Activated CD8-positive, alpha-beta memory T cell treated with anti-CD3 and anti-CD28 coated beads for 1 hour (primary cell): ENCODE measurements around the gene NEUROD2.
"Not testable (repeated sequence)": the region's sequence is repeated elsewhere in the genome, so short reads cannot be mapped to it uniquely, and the experiment has no call there.

Experiments used
- DNase-seq, 2 donors: peaks; one replicate each; pipeline ENCODE4 v3.0.0-alpha.2; 2020; ENCODE audit warnings: low read depth in 1 of 2; ENCODE audit errors: extremely low read depth in 1 of 2

NEUROD2 gene

DNA sequence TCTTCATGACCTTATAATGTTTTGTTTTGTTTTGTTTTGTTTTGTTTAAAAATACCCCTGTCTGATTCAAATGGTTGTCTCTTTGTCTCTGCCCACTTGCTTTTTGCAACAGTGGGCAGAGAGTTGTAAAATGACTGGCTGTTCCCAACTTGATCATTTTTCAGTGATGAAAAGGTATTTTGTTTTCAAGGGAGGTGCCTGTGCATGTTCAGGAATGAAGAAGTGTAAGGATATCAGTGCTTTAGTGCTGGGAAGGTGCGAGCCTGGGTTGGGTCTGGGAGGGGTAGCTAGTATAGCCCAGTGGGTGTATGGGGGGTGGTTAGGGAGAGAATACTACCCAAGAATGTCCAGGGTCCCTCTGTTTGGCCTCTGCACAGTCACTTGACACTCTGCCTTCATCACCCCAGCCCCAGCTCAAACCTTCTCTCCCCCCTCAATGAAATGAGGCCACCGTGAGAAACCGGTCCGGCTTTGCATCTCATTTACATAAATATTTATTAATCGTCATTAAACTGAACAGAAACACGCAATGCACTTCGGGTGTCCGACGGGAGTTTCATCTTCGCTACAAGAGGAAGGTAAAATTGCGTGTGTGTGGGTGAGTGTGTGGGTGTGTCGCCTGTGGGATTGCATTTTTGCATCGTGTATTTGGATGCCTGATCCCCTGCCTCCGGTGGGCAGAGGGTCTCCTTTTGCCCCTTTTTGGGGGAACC lies 4.3 kb downstream of the NEUROD2 start:
- DNase-seq, result no peak

DNA sequence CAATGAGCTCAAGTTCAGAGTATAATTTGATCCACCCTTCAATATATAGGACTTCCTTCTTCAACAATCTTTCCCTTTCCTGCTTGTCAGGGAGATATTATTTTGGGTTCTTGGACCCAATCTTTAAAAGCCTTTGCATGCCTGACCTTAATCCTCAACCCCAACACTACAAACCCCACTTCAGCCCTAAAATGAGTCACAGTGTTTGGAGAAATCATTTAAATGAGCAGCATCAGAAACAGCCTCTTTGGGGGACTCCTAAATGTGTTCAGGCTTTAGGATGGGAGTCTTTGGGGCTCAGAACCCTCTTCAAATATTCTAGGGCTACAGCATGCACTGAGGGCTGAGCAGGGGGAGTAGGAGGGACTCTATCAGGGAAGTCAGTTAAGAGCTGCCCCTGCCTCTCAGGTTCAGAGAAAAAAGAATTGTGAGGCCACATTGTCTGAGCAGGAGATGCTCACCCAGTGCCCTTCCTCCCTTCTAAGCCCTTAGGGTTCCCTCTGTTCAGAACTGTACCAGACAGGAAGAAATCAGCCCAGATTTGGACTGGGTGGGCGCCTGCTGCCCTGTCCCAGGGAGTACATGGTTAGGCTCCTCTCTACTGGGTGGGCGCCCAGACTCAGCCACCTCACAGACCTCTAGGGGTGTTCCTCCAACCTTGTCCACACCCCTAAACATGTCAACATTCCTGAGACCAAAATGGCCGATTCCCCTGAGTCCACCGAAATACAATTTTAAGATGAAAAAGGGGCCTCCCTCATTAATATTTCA lies 5.0 kb downstream of the NEUROD2 start:
- no peak for DNase-seq

DNA sequence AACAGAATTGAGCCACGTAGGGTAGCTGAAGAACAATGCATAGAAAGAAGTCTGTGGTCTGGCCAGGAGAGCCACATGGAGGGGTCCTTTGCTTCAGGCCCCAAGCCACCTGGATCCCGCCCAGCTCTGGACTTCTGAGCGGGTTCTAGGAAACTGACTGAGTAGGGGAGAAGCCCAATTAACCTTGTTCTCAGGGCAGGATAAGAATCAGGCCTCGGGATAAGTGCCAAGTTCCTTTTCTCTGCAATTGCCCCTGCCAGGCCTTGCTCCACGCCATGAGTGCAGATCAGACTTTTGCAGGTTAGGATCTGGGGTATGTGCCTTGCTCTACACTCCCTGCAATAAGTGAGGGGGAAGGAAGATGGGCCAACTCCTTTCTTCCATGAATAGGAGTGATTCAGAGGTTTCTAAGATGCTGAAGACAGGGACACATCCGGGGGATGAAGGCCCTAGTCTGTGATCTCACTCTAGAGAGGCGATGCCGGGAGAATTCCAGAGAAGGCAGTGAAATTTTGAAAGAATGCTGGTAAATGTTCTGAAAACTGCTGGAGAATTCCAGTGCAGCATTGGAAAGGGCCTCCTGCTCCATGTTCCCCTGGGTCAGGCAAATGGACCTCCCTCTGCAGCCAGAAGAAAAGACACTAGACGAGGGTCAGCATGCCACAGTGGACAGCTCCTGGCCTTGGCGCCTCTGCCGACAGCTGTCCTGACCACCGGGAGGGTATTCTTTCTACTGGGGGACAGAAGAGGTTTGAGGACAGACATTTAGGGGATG lies 5.8 kb downstream of the NEUROD2 start:
- no peak for DNase-seq

DNA sequence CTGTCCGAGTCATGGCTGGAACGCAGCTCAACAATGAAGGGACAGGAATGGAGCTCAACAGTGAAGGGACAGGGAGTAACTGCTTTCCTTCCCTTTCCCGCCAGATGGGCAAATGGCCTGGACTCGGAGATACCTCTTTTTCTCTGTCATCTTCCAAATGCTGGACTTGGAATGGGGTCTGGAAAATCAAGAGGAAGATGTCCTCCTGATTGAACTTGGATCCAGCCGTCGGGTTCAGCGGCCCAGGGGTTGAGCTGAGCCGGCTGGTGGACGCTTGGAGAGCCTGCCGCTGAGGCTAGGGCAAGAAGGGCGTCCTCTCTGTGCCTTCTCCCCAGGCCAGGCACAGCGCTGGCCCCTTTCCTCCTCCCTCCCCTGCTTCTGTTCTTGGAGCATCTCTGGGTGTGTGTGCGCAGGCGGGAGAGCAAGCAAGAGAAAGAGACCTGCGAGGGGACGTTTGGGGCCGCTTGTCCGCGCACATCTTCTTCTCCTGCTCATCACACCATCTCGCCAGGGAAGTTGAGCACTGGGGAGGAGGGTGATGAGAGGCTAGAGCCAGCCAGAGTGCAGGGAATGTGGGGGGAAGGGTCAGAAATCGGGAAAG lies 6.6 kb downstream of the NEUROD2 start:
- DNase-seq, result no peak

DNA sequence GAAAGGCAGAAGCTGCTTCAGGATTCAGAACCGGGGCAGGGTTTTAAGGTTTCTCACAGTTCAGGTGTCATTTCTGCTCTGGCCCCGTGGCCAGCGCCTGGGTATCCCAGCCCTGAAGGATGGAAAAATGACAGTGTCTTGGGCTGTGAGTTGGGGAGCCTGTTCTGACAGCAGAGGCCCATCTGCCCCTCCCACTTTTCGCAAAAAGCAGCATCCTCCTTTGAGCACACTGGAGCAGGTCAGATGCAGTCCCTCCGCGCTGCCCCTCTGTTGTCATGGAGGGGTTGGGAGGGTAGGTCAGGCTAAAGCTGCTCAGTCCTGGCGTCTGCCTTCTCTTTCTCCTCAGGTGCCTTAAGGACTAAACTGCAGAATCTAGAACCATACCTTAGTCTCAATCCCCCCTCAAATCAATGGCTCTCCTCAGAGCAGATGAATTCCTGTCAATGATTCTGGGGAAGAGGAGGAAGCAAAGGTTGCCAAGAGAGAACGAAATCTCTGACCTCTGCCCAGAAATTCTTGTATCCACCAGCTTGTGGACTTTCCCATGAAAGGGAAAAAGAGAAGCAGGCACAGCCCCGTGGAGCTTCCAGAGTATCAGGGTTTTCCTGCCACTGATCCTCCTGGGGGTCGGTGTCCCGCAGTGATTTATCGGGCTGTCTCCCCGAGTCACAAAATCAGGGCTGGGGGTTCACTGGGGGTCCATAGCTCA lies 7.3 kb downstream of the NEUROD2 start:
- DNase-seq, result no peak

DNA sequence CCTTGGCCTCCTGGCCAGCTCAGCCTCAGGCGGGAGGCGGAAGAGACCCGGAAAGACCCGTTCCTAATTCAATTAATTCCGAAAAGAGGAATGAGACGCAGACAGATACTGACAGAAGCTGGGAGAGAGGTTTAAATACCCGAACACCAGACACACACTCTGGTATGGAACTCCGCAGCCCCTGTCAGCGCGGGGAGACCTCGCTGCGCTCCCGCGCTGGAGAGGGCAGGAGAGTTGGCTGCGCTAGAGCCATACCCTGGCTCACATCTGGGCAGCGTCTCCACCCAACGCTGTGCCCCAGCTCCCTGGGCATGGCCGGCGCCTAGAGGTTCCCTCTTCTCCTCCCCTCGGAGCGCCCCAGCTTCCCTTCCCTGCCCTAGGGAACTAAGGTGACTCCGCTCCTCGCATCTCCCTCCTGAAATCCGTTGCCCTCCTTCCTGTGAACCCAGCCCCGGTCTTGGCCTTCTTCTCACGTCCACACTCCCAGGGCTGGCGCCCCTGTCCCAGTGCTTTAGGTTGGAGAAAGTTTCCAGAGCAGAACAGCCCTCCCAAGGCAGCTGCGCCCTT lies 8.0 kb downstream of the NEUROD2 start:
- no peak for DNase-seq

DNA sequence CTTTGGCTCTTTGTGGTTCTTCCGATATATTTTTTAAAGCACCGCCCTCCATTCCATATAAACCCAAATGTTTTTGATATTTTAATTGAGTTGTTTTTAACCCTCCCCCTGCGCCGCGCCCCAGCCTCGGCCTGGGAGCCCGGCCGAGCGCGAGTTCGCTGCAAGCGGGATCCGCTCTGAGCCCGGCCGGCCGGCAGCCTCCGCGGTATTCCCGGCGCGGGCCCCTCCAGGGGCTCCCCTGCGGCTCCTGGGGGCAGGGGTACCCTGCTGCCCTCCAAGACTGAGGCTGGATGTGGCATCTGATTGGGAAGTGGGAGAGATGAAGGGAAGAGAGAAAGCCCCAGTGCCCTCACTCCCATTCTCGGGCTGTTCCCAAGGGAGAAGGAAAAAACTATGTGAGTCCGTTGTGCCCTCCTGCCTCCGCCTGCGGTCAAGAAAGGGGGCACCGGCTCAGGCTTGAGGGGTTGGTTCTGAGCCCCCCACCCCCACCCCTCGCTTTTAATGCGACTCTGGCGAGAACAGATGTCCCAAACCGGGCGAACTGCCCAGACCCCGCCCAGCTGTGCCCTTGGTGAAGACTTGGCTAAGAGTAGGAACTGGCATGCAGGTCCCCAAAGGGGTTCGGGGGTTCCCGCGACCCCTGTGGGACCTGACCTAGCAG lies 8.6 kb downstream of the NEUROD2 start:
- no peak for DNase-seq

DNA sequence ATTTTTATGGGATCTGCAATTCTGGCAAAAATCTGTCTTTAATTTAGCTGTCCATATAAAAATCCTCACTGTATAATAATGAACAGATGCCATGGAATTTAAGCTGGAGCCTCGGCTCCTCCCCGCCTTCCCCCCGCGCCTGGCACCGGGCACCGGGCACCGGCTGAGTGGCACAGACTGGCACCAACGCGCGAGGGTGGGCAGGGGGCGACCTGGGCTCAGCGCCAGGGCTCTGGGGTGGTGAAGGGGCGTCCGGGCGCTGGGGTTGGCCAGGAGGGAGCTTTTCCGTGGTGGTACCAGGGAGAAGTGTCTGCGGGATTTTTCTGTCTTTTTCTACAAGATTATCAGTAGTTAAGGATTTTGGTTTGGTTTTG lies 9.1 kb downstream of the NEUROD2 start:
- DNase-seq, result no peak

DNA sequence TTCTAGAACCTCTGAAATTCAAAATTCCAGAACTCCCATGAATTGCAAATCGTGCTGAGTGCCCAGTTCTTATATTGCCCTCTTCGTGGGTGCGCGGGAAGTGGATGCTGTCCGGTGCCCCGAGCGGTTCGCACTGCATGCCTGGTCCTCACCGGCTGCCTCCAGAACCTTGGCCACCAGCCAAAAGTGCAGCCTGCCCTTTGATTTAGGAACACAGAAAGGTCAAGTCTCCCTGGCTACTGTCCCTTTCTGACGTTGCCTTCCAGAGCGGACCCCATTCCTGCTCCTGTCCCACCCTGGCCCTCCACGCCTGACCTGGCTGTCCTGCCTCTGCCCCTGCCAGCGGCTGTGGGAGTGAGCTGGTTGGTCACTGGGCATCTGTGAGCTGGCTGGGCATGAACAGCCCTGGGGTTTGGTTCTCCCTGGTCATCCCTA lies 9.7 kb downstream of the NEUROD2 start:
- no peak for DNase-seq

DNA sequence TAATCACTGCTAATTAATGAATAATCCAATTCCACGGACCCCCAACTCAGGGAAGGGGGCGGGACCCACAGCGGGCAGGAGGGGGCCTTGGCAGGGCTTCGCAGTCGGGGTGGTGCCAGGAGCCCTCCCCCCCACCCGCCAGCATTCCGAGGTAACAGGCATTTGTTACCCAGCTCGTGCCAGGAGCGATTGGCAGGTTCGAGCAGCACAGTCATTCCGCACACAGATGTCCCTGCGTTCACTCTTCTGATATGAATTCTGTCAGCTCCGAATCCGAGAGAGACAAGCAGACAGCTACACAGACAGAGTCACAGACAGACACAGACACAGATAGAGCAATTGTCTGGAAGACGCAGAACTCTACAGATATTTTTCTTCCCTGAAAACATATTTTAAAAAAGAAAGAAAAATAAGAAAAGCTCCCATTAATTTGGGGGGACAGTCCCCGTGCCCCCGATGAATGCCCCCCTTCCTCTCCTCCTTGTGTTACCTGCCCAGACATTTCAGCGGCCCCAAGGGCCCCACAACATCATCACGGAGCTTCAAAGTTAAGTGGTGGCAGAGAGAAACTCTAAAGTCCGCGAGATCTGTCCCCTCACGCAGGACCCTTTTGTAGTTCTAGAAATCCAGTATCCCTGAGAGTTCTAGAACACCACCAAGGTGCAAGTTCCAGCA lies 10.2 kb downstream of the NEUROD2 start:
- no peak for DNase-seq

DNA sequence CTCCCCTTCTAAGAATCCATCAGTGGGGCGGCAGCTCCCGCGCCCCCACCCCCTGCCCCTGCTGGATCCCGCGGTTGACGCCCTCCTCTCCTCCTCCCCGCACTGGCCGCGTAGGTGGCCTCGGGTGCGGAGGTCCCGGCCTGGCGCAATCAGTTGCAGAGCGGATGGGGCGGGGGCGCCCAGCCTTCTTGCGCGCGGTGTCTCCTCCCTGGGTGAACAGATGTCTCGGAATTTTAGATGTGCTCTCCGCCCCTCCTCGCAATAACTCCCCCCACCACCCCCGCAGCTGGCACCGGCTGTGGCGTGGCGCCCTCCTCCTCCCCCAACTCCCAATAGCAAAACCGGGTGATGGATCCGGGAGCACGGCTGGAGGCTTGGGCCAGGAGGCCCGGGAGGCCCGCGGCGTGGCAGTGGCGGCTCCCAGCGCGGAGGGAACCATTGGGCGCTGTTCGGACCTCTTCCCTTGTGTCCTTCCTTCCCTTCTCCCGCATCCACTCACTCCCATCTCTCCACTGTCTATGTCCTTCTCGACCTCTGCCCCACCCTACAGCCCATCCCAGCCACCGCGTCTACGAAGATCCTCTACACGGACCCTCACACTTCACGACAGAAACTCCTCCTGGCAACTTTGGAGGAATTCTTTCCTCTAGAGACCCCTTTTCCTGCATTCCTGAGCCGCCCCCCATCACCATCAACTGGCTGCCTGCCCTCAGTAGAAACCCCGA lies 11.0 kb downstream of the NEUROD2 start:
- no peak for DNase-seq

DNA sequence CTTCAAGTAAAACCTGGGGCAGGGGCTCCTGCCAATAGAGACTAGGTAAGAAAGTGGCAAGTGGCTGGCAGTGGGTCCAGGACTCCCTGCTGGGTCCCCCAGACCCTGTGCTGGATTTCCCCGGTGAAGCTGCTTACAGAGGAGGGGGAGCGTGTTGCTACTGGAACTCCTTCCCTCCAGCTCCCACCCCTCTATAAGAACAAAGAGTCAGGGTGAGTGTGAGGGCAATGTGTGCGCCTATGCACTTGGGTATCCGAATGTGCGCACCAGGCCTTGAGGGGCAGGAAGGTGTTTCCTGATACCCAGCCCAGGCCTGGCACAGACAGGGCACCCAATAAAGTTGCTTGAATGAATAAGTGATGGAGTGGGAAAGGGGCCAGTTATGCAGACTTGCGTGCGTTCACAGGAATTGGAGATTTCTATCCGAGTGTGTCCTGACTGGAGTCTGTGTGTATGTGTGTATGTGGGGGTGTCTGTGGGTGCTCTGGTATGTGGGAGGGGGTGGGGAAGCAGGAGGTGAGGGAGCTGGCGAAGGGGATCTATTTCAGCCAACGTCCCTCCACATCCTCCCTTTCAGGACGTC lies 11.7 kb downstream of the NEUROD2 start:
- no peak for DNase-seq

DNA sequence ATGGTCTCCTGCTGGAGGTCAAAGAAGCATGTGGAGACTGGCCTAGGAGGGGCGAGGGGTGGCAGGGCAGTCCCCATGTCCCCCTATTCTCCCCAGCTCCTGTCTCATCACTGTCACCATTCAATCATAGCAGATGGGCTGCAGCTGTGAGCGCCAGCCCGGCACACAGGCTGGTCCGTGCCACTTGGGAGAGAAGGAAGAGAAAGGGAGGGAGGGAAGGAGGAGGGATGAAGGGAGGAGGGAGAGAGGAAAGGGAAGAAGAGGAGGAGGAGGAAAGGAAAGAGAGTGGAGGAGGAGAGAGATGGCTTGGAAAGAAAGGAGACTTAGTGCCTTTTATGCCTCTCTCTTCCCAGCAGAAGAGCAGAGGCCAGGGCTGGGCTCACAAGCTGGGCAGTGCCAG lies 12.4 kb downstream of the NEUROD2 start:
- DNase-seq, result no peak

DNA sequence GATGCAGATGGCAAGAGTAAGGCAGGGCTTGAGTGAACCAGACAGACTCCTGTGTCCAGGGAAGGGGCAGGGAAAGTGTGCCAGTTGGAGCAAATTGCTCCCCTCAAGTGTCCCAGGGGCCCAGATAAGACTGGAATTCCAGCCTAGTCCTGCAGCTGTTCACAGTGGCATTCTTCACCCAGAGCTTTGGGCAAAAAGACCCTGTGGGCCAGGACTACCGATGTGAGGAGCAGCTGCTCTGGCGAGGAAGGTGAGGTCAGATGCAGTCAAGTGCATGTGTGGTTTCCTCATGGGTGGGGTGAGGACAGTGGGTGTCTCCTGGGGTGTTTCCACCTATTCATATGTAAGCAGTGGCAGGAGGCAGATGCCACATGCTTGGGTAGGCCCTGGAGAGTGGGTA lies 14.3 kb downstream of the NEUROD2 start:
- DNase-seq, result no peak

DNA sequence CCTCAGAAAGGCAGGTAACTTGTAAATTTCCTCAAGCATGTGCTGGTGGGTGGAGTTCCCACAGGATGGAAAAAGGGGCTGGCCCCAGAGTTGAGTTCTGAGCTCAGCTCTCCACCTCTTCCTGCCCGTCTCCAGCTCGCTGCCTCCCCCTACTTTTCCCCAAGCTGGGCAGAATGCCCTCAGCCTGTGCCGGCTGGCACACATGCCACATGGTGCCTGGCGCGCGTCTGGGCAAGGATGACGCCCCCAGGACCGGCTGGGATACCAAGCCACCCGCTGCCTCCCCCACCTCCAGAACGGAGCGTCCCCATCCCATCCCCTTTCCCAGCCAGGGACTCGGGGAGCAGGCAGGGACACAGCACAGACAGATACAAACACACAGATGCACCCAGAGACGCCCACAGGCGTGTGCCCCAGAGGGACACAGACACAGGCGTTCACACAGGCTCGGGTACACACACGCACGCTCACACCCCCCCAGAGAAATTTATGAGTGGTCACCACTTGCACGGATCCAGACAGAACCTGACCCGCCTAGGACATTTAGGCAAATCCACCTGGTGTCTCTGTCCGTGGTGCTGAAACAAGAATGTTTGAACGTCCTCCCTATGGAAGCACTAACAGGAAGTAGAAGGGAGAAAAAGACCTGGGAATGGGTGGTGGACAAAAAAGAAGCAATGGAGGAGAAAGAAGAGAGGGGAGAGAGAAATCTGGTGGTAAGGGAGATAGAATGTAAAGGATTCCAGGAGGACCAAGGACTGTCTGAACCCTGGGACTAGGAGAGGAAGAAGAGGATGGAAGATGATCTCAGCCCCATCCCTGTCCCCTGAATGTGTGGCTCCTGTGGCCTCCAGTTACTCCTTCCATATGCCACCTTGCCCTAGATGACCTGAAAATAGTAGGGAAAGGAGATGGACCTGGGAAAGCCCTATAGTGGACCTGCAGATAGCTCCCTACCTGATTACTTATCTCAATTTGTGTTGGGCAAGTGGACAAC lies 15.5 kb downstream of the NEUROD2 start:
- DNase-seq, result no peak

DNA sequence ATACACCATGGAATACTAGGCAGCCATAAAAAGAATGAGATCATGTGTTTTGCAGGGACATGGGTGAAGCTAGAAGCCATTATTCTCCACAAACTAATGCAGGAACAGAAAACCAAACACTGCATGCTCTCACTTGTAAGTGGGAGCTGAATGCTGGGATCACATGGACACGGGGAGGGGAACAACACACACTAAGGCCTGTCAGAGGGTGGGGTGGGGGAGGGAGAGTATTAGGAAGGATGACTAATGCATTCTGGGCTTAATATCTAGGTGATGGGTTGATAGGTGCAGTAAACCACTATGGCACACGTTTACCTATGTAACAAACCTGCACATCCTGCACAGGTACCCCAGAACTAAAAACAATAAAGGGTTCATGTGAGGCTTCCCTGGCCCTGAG lies 17.5 kb downstream of the NEUROD2 start:
- DNase-seq, result not testable (repeated sequence)

DNA sequence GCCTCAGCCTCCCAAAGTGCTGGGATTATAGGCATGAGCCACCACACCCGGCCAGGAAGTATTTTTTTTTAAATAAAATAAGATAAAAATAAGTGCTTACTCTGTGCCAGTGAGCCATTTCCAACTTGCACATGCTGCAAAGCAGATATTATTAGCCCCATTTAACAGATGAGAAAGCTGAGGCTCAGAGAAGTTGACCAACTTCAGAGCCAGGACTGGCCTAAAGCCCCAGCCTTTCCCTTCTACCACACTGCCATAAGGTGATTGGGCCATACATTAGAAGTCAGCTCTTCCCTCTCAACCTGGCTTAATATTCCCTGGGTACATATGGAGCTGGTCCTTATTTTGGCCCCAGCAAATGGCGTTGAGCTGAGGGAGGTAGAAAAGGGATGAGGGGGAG lies 25.1 kb downstream of the NEUROD2 start:
- no peak for DNase-seq
